HepG2 (cell line): Measurements from ENCODE around the gene ZNF860. TPM values are rescaled to one million over a fixed set of nuclear protein-coding genes. Genes with fewer than 3 reads are reported as not detected.

Experiments used
- ATAC-seq: fragments of 200-7000 bp; cut with Tn5 transposase; 3 replicates; pipeline ENCODE4 v1.9.1; 2020; ENCODE audit warnings: mild to moderate bottlenecking, moderate library complexity
- BruUV-seq: library from RNA; stranded (reverse); fragments of 400-500 nt; replicated peaks from 2 replicates; lab custom pipeline; 2021; lab: Mats Ljungman, UMichigan
- CTCF ChIA-PET: fragments of 300-600 bp; formaldehyde crosslinking; extraction: SDS; loops from one replicate; lab custom pipeline; 2021; ENCODE audit warnings: low total read pairs, inconsistent platforms, low intra/inter-chr PET ratio; lab: Yijun Ruan, JAX
- POLR2A ChIA-PET: fragments of 350-600 bp; sonication (Branson Sonifier 250); formaldehyde crosslinking; loops from one replicate; lab custom pipeline; 2020; ENCODE audit warnings: antibody characterized with exemption, inconsistent platforms; lab: Yijun Ruan, JAX
- DNase-seq: peaks from one replicate; pipeline ENCODE4 v3.0.0-alpha.2; 2015; ENCODE audit warnings: low spot score
- FAIRE-seq: peaks from 3 replicates; lab custom pipeline; 2011; peaks lifted over from hg19 to GRCh38; lab: Jason Lieb, UNC
- H2AFZ ChIP-seq: one replicate; pipeline ENCODE4 v1.6.1; 2011; ENCODE audit warnings: low read length, inconsistent platforms
- H3K27ac ChIP-seq: fragments of 300-600 bp; 3 replicates; pipeline ENCODE4 v1.8.0; 2011; ENCODE audit warnings: mixed run types, mild to moderate bottlenecking, mixed read lengths, low read length, inconsistent platforms; ENCODE audit not compliant: insufficient read depth; ENCODE audit errors: extremely low read length
- H3K27me3 ChIP-seq, 2 experiments: fragments of 200-600 bp in 1 of 2; 2 replicates in 1 of 2; 3 replicates in 1 of 2; pipeline versions ENCODE4 v1.6.0 to v1.8.0; 2011; ENCODE audit warnings: low read length in 2 of 2, mild to moderate bottlenecking in 2 of 2, moderate library complexity in 2 of 2, inconsistent platforms in 1 of 2; ENCODE audit not compliant: insufficient read depth in 2 of 2, control insufficient read depth in 1 of 2
- H3K36me3 ChIP-seq, 2 experiments: fragments of 200-600 bp in 1 of 2; replicated peaks in 1 of 2; 2 replicates in 1 of 2; 3 replicates in 1 of 2; pipeline versions ENCODE4 v1.5.1 to v1.8.0; 2011; ENCODE audit warnings: low read length in 2 of 2, inconsistent platforms in 1 of 2; ENCODE audit not compliant: insufficient read depth in 2 of 2, control insufficient read depth in 1 of 2
- H3K4me1 ChIP-seq: 2 replicates; pipeline ENCODE4 v1.5.1; 2012; ENCODE audit warnings: low read length, inconsistent platforms; ENCODE audit not compliant: insufficient read depth
- H3K4me2 ChIP-seq: 2 replicates; pipeline ENCODE4 v1.6.0; 2011; ENCODE audit warnings: low read depth, low read length, inconsistent platforms
- H3K4me3 ChIP-seq, 3 experiments: fragments of 200-600 bp in 1 of 3; sonication (generic), shearing (Covaris generic) in 1 of 3; replicated peaks in 1 of 3; 2 replicates each; pipeline ENCODE4 v1.5.1; 2011 to 2016; ENCODE audit warnings: low read length in 3 of 3, inconsistent platforms in 2 of 3, low read depth in 2 of 3, mild to moderate bottlenecking in 2 of 3, control low read depth in 1 of 3, mixed read lengths in 1 of 3; ENCODE audit not compliant: insufficient read depth in 1 of 3
- H3K79me2 ChIP-seq: one replicate; pipeline ENCODE4 v1.6.1; 2011; ENCODE audit warnings: low read length, inconsistent platforms; ENCODE audit not compliant: insufficient read depth
- H3K9ac ChIP-seq: 2 replicates; pipeline ENCODE4 v1.6.0; 2011; ENCODE audit warnings: mild to moderate bottlenecking, low read depth, low read length, inconsistent platforms; ENCODE audit not compliant: insufficient read depth
- H3K9me3 ChIP-seq: 2 replicates; pipeline ENCODE4 v1.5.1; 2012; ENCODE audit warnings: mild to moderate bottlenecking, low read length
- H4K20me1 ChIP-seq: 2 replicates; pipeline ENCODE4 v1.6.0; 2011; ENCODE audit warnings: inconsistent platforms, mild to moderate bottlenecking, low read length, moderate library complexity; ENCODE audit not compliant: insufficient read depth
- HNF4G ChIP-seq, 2 experiments: sonication (generic) in 1 of 2; formaldehyde crosslinking in 1 of 2; IDR thresholded peaks; 2 replicates each; pipeline versions ENCODE4 v1.4.0 to v1.6.1; 2011 to 2020; ENCODE audit warnings: borderline replicate concordance in 2 of 2, low read depth in 2 of 2, mild to moderate bottlenecking in 2 of 2, low read length in 1 of 2, missing genetic modification reagents in 1 of 2, moderate library complexity in 1 of 2
- KLF9 ChIP-seq: IDR thresholded peaks from 2 replicates; pipeline ENCODE4 v1.6.1; 2016; ENCODE audit warnings: low read depth
- NFIC ChIP-seq: IDR thresholded peaks from 2 replicates; pipeline ENCODE4 v1.6.1; 2012; ENCODE audit warnings: mild to moderate bottlenecking, low read length, inconsistent platforms
- RNF2 ChIP-seq: fragments of 450-650 bp; conservative IDR thresholded peaks from 2 replicates; pipeline ENCODE4 v1.6.1; 2016; ENCODE audit warnings: low read depth
- USF2 ChIP-seq, 2 experiments: sonication (generic) in 1 of 2; formaldehyde crosslinking in 1 of 2; IDR thresholded peaks; 2 replicates each; pipeline versions ENCODE4 v1.5.1 to v1.6.1; 2011 to 2020; ENCODE audit warnings: borderline replicate concordance in 1 of 2, low read depth in 1 of 2, low read length in 1 of 2, mild to moderate bottlenecking in 1 of 2, missing genetic modification reagents in 1 of 2, moderate library complexity in 1 of 2
- WGBS: methylation state at CpG from one replicate; pipeline ENCODE4 v1.1.6; 2017; ENCODE audit warnings: low lambda C conversion rate; 5-methylcytosine and 5-hydroxymethylcytosine counted together
- in situ Hi-C: cut with HindIII; loops from 2 replicates; pipeline ENCODE4 v1.10.0; 2017; ENCODE audit warnings: low pct_unique_long_range_greater_than_20kb; ENCODE audit not compliant: extremely low pct_ligation_motif_present
- intact Hi-C: fragments of 100-400 bp; cut with micrococcal nuclease; formaldehyde crosslinking; loops from one replicate; pipeline ENCODE4 v1.10.0; 2022; ENCODE audit not compliant: unreplicated experiment
- polyA plus RNA-seq, 8 experiments: library from polyadenylated mRNA; depleted of rRNA in 3 of 8; stranded (reverse) in 7 of 8; unstranded in 1 of 8; fragments of >200 nt; fragmentation: Illumina TruSeq in 4 of 8; extraction: Trizol in 4 of 8; gene quantifications; 2 replicates each; pipeline versions ENCODE4 v1.2.1 to v1.2.3, GENCODE V29; 2011 to 2016; ENCODE audit warnings: low read depth in 4 of 8, missing spikeins in 1 of 8, mixed read lengths in 1 of 8; ENCODE audit not compliant: insufficient read depth in 1 of 8
- total RNA-seq, 5 experiments: library from RNA; depleted of rRNA; stranded (reverse); fragments of >200 nt; fragmentation: Illumina TruSeq; extraction: Trizol; gene quantifications; 2 replicates each; pipeline ENCODE4 v1.2.3, GENCODE V29; 2016; ENCODE audit warnings: low read depth in 1 of 5

The ZNF860 gene
- total and polyA plus RNA-seq, 2 of the 13 experiments (the other 11 are each of a cell fraction or from before 2014, with no cell fraction given) = 0.55 to 0.73 TPM

- Histone ChIP-seq H3K9me3 (no peaks in the 10 kb centered on the region), H3K4me3 (no peak overlapping the region), H3K27ac (no peak overlapping the region), H3K9ac (no peak overlapping the region), H2AFZ (no peak overlapping the region), H3K79me2 (peaks cover 86% of the 10 kb centered on the region), H3K27me3 (no peaks in the 10 kb centered on the region), H3K4me2 (no peak overlapping the region), H4K20me1 (no peaks in the 10 kb centered on the region), H3K4me1 (peaks cover 100% of the 10 kb centered on the region), H3K36me3 (0 out of 5 replicates have a peak, but pooled peaks cover 0 to 1% of the 10 kb centered on the region in 2 experiments)
- no TSS peak for BruUV-seq
- in situ Hi-C loops = no loop called here
- TF ChIP-seq KLF9 (CRISPR knock-in tag) = no peak
- no peak for FAIRE-seq
- POLR2A ChIA-PET = no interaction called here
- no peak for DNase-seq
- intact Hi-C loops = loop anchor here (5.0 kb wide), 1 partner anchor 56 kb away; no protein-coding TSS in a partner anchor
- CTCF ChIA-PET = no interaction called here
- WGBS = 97% methylated on average over 4 of the region's 4 CpGs
- ATAC-seq = no peak
Measured at GRCh38 chr3:31973081-31973480, 8.5 kb upstream of the ZNF860 start.

- TF ChIP-seq HNF4G (IDR thresholded peaks at IDR 0.05; ENCODE audit: borderline replicate concordance, low read depth, low read length) = no peak
- no peak for TF ChIP-seq HNF4G (CRISPR knock-in tag; IDR thresholded peaks at IDR 0.05; ENCODE audit: borderline replicate concordance, low read depth)
- TF ChIP-seq USF2 (IDR thresholded peaks at IDR 0.05; ENCODE audit: low read depth, low read length) = no peak
- TF ChIP-seq USF2 (CRISPR knock-in tag; IDR thresholded peaks at IDR 0.05; ENCODE audit: borderline replicate concordance) = no peak
- TF ChIP-seq NFIC = no peak
- no peak for TF ChIP-seq RNF2
- H2AFZ ChIP-seq = no peak overlapping the region
- in situ Hi-C loops = no loop called here
- intact Hi-C loops = loop anchor here (5.0 kb wide), 1 partner anchor 57 kb away; no protein-coding TSS in a partner anchor
- H3K27me3 ChIP-seq = no peaks in the 10 kb centered on the region
- DNase-seq (no peak), FAIRE-seq (no peak), ATAC-seq (no peak)
- 0 out of 5 replicates have a peak, but pooled peaks cover 0 to 2% of the 10 kb centered on the region in 2 experiments for H3K36me3 ChIP-seq
- peaks cover 90% of the 10 kb centered on the region for H3K79me2 ChIP-seq
- CTCF ChIA-PET = no interaction called here
- 95% methylated on average over 5 of the region's 5 CpGs for WGBS
- H3K27ac ChIP-seq = peak overlapping the region; percentile 29
- H3K4me1 ChIP-seq = peaks cover 100% of the 10 kb centered on the region
- POLR2A ChIA-PET = no interaction called here
- H3K4me3 ChIP-seq = no peak overlapping the region
- no TSS peak for BruUV-seq
- peak overlapping the region; percentile 37; the same call in 1 of the 2 replicates for H3K4me2 ChIP-seq
- H4K20me1 ChIP-seq = no peaks in the 10 kb centered on the region
- no peaks in the 10 kb centered on the region for H3K9me3 ChIP-seq
- no peak overlapping the region for H3K9ac ChIP-seq
Measured at GRCh38 chr3:31973837-31974236, 7.7 kb upstream of the ZNF860 start.
